NCI-H345 treated with DMSO at 0.1 percent for 48 hours (cell line): Measurements from ENCODE around the gene ADGRD1.

Experiments used
- DNase-seq: peaks from one replicate; lab custom pipeline; 2025; ENCODE audit not compliant: unreplicated experiment; lab: John Stamatoyannopoulos, UW

Gene ADGRD1

GRCh38 chr12:131101006-131101405 is 147.3 kb downstream of the ADGRD1 start:
- no peak for DNase-seq

DNA sequence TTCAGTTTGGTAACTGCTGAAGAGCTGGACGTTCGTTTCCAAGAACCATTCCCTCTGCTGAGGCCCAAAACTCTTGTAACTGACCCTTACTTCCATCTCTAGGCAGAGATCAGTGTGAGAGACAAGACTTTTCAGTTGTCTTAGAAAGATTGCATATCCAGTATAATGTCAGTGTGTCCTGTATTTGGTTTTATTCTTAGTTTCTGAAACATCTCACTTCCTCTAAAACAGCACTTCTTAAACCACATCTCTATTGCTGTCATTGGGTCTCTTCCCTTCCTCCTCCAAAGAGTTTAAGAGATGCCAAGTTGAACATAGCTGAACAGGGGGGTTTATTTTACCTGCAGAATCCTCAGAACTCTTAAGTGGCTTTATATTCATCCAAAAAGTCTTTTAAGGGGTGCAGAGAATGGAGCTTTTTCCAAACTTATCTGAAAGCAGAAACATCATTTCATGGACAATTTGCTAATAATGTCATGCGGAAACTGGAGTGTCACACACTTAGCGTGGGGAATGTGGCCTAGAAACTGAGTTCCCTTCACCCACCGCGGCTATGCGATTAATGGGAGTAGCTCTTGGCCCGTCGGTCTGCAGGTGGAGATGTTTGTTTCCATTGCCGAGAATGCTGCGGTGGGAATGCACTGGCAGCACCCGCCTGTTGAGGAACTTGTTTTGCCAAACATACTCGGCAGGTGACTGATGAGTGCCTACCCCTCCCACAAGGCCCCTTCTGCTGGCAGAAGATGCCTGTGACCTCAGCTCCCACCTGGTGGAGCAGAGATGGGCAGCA is 148.2 kb downstream of the ADGRD1 start:
- DNase-seq, result no peak

DNA sequence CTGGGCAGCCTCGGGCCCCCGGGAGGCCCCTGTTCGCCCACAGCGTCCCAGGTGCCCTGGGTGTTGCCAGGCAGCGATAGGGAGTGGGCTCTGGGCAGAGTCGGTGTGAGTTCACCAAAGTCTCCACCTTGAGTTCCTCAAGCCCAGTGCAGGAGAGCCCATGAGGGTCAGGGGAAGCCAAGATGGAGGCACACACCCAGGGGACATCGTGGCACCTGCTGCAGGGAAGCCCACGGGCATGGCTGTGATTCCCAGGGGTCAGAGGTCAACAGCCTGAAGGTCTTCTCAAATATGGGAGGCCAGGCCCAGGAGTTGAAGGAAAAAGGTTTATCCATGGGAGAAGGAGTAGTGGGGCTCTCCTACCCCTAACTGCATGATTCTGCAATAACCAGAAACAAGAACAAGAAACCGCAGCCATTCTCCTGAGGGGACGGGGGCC is 148.8 kb downstream of the ADGRD1 start:
- no peak for DNase-seq

DNA sequence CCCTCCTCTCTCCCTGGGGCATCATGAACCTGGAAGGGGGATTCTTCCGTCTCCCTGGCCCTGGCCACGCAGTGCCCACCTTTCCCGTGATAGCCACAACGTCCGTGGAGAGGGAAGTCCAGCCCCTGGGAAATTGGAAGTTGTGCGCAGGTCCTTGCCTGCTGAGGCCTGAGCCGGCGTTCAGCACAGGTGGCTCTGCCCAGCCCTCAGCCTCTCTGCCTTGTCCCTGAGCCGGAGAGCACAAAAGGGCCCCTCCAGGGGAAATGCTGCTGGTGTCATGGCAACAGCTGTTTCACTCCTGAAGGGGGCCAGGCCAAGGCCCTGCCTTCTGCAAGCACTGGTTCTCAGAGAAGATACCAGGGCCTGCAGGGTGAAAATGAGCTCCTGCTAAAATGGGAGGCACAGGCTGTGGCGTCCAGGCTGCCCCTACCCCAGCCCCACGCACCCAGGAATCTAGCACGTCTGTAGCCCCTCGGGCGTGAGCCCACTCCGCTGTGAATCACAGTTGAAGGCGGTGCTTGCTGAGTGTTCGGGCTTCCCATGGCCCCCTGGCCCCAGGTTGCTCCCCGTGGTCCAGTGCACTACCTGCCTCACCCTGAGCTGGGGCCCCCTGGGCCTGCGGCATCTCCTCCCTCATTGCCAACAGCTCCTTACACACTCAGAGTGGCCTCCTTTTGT is 149.4 kb downstream of the ADGRD1 start:
- DNase-seq, result no peak

DNA sequence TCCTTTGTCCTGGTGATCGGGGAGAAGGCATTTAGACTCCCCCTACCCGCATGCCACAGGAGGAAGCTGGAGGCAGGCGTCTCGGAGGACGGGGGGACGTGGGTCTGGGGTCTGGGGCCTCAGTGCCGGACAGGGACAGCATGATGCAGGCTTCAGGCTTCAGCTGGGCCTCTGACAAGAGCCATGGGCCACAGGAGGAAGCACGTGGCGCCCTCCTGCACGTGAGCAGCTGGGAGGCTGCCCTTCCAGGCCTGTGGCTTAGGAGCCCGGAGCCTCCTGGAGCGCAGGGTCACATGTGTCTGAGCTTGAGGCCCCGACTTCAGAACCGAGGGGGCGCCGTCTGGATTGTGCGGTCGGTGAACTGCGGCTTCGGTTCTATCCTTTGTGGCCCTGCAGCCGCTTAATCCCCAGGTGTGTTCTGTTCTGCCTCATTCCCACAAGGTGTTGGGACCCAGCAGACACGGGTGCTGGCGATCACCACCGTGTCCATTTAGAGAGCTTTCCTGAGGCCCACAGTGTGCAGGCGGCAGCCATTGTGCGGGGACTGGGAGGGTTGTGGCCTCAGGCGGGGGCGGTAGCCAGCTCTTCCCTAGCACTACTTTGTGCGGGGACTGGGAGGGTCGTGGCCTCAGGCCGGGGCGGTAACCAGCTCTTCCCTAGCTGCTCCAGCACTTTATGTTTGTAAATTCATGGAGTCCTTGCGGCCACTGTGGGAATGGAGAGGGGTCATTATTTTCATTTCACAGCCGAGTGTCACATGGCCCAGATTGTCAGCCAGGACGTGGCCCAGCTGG is 150.2 kb downstream of the ADGRD1 start:
- no peak for DNase-seq

- DNase-seq, result peak; percentile 35
Measured at GRCh38 chr12:131104463-131105350, 151.0 kb downstream of the ADGRD1 start.

DNA sequence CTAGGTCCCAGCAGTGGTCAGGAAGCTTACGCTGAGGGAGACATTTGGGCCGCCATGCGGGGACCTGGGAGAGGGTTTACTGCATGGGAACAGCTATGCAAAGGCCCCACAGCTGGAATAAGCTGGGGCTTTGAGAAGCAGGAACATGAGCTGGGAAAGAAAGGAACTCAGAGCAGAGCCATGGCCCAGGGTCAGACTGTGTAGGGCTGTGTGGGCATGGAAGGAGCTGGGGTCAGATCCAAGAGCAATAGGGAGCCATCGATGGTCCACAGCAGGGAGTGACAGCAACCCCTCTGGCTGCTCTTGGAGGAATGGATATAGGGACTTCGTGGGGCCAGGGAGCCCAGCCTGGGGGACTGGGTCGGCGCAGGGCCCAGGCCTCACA is 151.6 kb downstream of the ADGRD1 start:
- no peak for DNase-seq

DNA sequence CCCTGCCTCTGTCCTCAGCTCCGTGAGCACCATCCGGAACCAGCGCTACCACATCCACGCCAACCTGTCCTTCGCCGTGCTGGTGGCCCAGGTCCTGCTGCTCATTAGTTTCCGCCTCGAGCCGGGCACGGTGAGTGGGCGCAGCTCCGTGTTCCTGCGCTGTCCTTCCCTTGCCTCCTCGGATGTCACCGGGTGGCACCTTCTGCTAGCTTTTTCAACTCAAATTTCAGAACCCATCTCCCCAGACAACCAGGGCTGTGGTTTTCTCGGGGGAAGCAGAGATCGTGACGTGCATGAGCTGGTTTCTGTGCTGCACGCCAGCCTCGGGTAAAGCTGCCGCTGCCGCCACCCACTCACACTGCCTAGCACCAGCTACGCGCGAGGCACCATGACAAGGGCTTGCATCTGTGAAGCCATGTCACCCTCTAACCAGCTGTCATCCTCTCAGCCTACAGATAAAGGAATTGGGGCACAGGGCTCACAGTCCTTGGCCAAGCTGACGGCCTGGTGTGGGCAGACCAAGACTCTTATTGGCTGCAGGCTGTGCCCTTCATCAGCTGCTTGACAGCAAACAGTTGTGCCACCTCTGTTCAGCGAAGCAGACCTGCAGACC is 152.1 kb downstream of the ADGRD1 start:
- no peak for DNase-seq

GRCh38 chr12:131106349-131106941 is 152.7 kb downstream of the ADGRD1 start:
- no peak for DNase-seq

DNA sequence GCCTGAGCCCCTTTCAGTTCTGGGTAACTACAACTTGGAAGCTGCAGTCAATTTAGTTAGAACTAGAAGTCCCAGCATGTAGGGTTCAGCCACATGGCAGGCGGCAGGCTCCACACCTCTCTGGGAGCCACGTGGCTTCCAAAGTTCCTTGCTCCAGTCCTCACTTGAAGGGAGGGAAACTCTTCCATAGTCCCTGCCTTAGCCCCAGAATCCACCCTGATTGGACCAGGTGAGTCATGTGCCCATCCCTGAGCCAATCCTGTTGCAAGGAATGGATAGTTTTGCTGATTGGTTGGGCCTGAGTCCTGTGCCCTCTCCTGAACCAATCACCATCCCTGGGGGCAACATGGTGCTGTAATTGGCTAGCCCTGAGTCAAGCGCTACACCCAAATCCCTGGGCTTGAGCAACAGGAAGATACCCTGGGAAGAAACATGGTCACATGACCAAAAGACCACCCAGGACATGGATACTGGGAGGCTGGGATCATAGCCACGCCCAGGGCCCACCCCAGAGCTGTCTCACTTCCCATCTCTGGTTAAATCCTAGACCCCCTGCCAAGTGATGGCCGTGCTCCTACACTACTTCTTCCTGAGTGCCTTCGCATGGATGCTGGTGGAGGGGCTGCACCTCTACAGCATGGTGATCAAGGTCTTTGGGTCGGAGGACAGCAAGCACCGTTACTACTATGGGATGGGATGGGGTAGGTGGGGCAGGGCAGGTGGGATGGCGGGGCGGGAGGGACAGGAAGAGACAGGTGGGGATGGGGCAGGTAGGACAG is 154.7 kb downstream of the ADGRD1 start:
- DNase-seq, result no peak

GRCh38 chr12:131111446-131111845 is 157.7 kb downstream of the ADGRD1 start:
- DNase-seq, result no peak

- DNase-seq, result no peak
Measured at GRCh38 chr12:131112021-131112420, 158.3 kb downstream of the ADGRD1 start.

- DNase-seq, result no peak
Measured at GRCh38 chr12:131112700-131113290, 159.1 kb downstream of the ADGRD1 start.

DNA sequence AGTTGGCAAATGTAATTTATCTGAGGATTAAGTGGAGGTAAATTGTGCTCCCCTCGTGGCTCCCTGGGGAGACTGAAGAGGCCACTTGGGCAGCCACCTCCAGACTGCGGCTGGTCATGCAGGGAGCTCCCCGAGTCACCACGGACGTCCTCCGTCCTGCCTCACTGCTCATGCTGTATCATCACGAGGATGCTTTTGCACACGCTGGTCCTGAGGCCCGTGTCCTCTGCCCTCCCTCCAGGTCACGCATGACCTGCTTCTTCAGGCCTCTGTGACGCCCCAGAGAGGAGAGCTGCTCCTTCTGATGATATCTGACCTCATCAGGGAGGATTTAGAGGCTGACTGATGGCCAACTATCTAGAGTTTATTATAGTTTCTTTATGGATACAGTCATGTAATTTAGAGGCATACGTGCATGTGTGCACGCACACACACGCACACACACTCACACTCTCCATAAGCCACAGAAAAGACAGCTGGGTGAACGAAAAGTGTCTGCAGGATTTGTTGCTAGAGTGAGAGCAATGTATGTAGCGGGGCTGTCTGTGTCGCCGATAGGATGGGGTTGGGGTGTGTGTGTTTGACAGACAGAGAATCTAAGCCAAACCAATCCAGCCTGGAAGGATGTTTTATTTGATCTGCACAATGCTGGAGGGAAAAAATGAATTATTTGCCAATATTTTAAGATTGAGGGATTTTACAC is 160.0 kb downstream of the ADGRD1 start:
- no peak for DNase-seq

GRCh38 chr12:131114271-131114670 is 160.6 kb downstream of the ADGRD1 start:
- no peak for DNase-seq

DNA sequence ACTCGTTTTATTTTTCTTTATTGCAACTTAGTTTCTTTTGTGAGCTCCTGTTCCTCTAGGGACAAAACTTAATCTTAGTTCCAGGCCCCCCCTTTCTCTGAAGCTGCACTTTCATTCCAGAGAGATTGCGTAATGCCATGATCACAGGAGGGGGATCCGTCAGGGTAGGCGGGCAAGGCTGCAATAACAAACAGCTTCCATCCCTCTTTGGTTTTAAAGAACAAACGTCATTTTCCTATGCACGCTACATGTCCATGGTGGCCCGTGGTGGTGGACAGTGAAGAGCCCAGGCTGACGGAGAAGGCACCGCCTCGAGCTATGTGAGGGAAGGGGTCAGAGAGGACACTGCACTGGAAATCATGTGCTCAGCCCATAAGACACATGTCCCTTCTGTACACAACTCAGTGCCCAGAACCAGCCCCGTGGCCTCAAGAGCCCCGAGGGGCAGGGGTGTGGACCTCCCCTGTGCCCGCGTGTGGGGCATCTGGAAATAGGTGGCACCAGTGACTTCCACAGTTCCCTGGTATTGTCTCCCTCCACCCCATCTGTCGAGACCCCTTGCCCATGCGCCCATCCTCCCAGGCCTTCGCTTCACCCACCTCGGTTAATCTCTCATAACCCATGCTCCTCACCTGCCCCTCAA is 161.4 kb downstream of the ADGRD1 start:
- no peak for DNase-seq

DNA sequence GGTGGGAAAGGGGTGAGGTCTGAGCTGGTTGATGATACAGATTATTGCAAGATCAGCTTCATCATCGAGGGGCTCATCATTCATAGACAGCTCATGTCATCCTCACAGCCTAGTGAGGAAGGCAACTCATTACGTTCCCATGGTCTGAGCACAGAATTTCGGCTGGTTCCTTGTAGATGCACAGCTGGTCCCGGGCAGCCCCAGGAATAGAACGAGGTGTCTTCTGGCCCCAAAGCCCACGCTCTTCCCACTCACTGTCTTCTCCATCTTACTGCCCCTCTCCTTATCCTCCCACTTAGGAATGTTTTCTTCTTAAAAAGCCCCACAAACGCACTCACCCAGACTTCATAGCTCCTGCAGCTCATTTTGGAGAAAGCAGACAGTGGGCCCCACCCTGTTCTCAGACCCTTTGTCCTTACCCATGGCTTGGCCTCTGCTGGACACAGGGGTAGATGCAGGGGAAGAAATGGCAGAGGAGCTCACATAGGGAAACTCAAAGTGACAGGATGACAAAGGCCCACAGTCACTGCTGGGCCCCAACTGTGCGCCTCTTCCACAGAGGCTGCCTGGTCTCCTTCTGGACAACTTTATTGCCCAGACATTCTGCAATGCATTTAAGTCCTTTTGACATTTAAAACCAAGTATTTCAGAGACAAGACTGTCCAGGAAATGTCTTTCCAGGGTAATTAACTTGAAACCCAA is 162.2 kb downstream of the ADGRD1 start:
- DNase-seq, result no peak
